GM23338 (cell line): ENCODE measurements around the gene RNASEH2C. TPM values are rescaled to one million over a fixed set of nuclear protein-coding genes. Genes with fewer than 3 reads are reported as not detected.
"Not testable (repeated sequence)": the region's sequence is repeated elsewhere in the genome, so short reads cannot be mapped to it uniquely, and the experiment has no call there.

Experiments
- ATAC-seq: fragments of 200-7000 bp; cut with Tn5 transposase; 3 replicates; pipeline ENCODE4 v1.9.1; 2020
- DNase-seq: peaks from one replicate; pipeline ENCODE4 v3.0.0-alpha.2; 2015; ENCODE audit warnings: low spot score
- H2AFZ ChIP-seq: fragments of 200-600 bp; sonication (generic); 2 replicates; pipeline ENCODE4 v1.8.0; 2016; ENCODE audit warnings: antibody characterized with exemption, mild to moderate bottlenecking, moderate library complexity
- H3F3A ChIP-seq: fragments of 200-600 bp; sonication (generic); replicated peaks from 2 replicates; pipeline ENCODE4 v1.8.0; 2017; ENCODE audit warnings: antibody characterized with exemption, mixed run types, low read depth
- H3K27ac ChIP-seq: fragments of 200-600 bp; sonication (generic); 2 replicates; pipeline ENCODE4 v1.6.1; 2016; ENCODE audit warnings: low read depth
- H3K27me3 ChIP-seq: fragments of 200-600 bp; sonication (generic); 2 replicates; pipeline ENCODE4 v1.8.0; 2016; ENCODE audit warnings: mild to moderate bottlenecking, mixed run types, moderate library complexity; ENCODE audit not compliant: insufficient read depth
- H3K36me3 ChIP-seq: fragments of 200-600 bp; sonication (generic); 2 replicates; pipeline ENCODE4 v1.8.0; 2016; ENCODE audit warnings: mild to moderate bottlenecking; ENCODE audit not compliant: insufficient read depth
- H3K4me1 ChIP-seq: fragments of 200-600 bp; sonication (generic); 2 replicates; pipeline ENCODE4 v1.8.0; 2016; ENCODE audit warnings: mild to moderate bottlenecking, moderate library complexity; ENCODE audit not compliant: insufficient read depth
- H3K4me2 ChIP-seq: fragments of 200-600 bp; sonication (generic); 2 replicates; pipeline ENCODE4 v1.7.1; 2017; ENCODE audit warnings: mixed run types
- H3K4me3 ChIP-seq: fragments of 200-600 bp; sonication (generic); 2 replicates; pipeline ENCODE4 v1.6.1; 2016; ENCODE audit warnings: mixed run types
- H3K79me2 ChIP-seq: fragments of 200-600 bp; sonication (generic); replicated peaks from 2 replicates; pipeline ENCODE4 v1.8.0; 2017; ENCODE audit warnings: mild to moderate bottlenecking; ENCODE audit not compliant: insufficient read depth
- H3K9me2 ChIP-seq: fragments of 200-600 bp; sonication (generic); 2 replicates; pipeline ENCODE4 v1.8.0; 2017; ENCODE audit not compliant: insufficient read depth
- H4K20me1 ChIP-seq: fragments of 200-600 bp; sonication (generic); replicated peaks from 2 replicates; pipeline ENCODE4 v1.8.0; 2017; ENCODE audit warnings: mild to moderate bottlenecking; ENCODE audit not compliant: insufficient read depth
- H3K27ac Mint-ChIP-seq: 2 replicates; pipeline ENCODE4 v1.8.0; 2020; ENCODE audit warnings: inconsistent platforms, mild to moderate bottlenecking, moderate library complexity, mixed read lengths
- H3K27me3 Mint-ChIP-seq: 3 replicates; pipeline ENCODE4 v1.8.0; 2022; ENCODE audit warnings: low read depth, mild to moderate bottlenecking, moderate library complexity, mixed read lengths, inconsistent platforms; ENCODE audit not compliant: insufficient read depth, poor library complexity
- H3K36me3 Mint-ChIP-seq: 3 replicates; pipeline ENCODE4 v1.8.0; 2021; ENCODE audit warnings: low read depth, mild to moderate bottlenecking, inconsistent platforms, moderate library complexity, mixed read lengths
- H3K4me1 Mint-ChIP-seq: 3 replicates; pipeline ENCODE4 v1.8.0; 2020; ENCODE audit warnings: mild to moderate bottlenecking, inconsistent platforms, mixed read lengths
- H3K4me3 Mint-ChIP-seq: 3 replicates; pipeline ENCODE4 v1.8.0; 2021; ENCODE audit warnings: moderate library complexity, mild to moderate bottlenecking, inconsistent platforms, mixed read lengths
- H3K9me3 Mint-ChIP-seq: 3 replicates; pipeline ENCODE4 v1.8.0; 2020; ENCODE audit warnings: moderate library complexity, mild to moderate bottlenecking, inconsistent platforms, mixed read lengths
- CREB1 ChIP-seq: fragments of 250-450 bp; sonication (Bioruptor Pico); IDR thresholded peaks from 2 replicates; pipeline ENCODE4 v1.5.0; 2020; ENCODE audit warnings: low read depth, mild to moderate bottlenecking, moderate library complexity
- ETS1 ChIP-seq: IDR thresholded peaks from 2 replicates; pipeline ENCODE4 v1.6.1; 2016; ENCODE audit warnings: antibody characterized with exemption
- EZH2phosphoT487 ChIP-seq: fragments of 200-600 bp; sonication (generic); IDR thresholded peaks from one replicate; pipeline ENCODE4 v1.8.1; 2018; ENCODE audit warnings: antibody characterized with exemption; ENCODE audit not compliant: unreplicated experiment
- POLR2AphosphoS5 ChIP-seq: IDR thresholded peaks from 2 replicates; pipeline ENCODE4 v1.6.1; 2016; ENCODE audit warnings: antibody characterized with exemption, low read depth
- REST ChIP-seq: IDR thresholded peaks from one replicate; pipeline ENCODE4 v1.6.1; 2018; ENCODE audit warnings: antibody characterized with exemption; ENCODE audit not compliant: unreplicated experiment
- STAT1 ChIP-seq: IDR thresholded peaks from one replicate; pipeline ENCODE4 v1.6.1; 2016; ENCODE audit warnings: antibody characterized with exemption; ENCODE audit not compliant: unreplicated experiment
- long read RNA-seq: library from polyadenylated mRNA; unstranded; transcript quantifications from one replicate; pipeline ENCODE4 v2.0.0, GENCODE V29; 2020; ENCODE audit not compliant: unreplicated experiment
- polyA plus RNA-seq: library from polyadenylated mRNA; unstranded; fragments of >200 nt; fragmentation: Nextera tagmentation; extraction: Ambion mirVana; gene quantifications from 2 replicates; pipeline ENCODE4 v1.2.1, GENCODE V29; 2016
- total RNA-seq: library from RNA; depleted of rRNA; stranded (reverse); fragments of >200 nt; shearing (Covaris generic); gene quantifications from 2 replicates; pipeline ENCODE4 v1.2.3, GENCODE V29; 2014; rRNA removed

RNASEH2C gene
- 37.8 and 70.8 TPM in 2 replicates for total RNA-seq
- polyA plus RNA-seq = 73.2 and 74.8 TPM in 2 replicates
- long read RNA-seq, transcript RNASEH2C-201 (4 exons, 2,794 nt) = major isoform, 30 of 39 reads
- long read RNA-seq, transcript RNASEH2C-203 (3 exons, 2,798 nt) = minor isoform, 8 of 39 reads
- long read RNA-seq, partial matches to known transcripts = 0 of 39 reads
- long read RNA-seq, other reads (novel, unspliced or antisense) = 1 of 39 reads

- H3K9me2 ChIP-seq = no peaks in the 10 kb centered on the region
- Mint-ChIP-seq H3K4me3 (peak within 1 kb of the TSS; percentile 97), H3K9me3 (no peaks in the 10 kb centered on the region), H3K4me1 (peaks cover 10% of the 10 kb centered on the region), H3K27me3 (peaks cover 9% of the 10 kb centered on the region), H3K36me3 (peaks cover 41% of the 10 kb centered on the region), H3K27ac (peak within 1 kb of the TSS; percentile 91)
- 0 out of 2 replicates have a peak within 1 kb of the TSS, but pooled peaks have one; percentile 69 for H3K27ac ChIP-seq
- no peaks in the 10 kb centered on the region for H3K27me3 ChIP-seq
- H3K4me2 ChIP-seq = peak within 1 kb of the TSS; percentile 92
- 0 out of 2 replicates have a peak, but pooled peaks cover 2% of the 10 kb centered on the region for H3F3A ChIP-seq
- DNase-seq (peak; percentile 95), ATAC-seq (peak; percentile 94)
- H3K4me3 ChIP-seq = peak within 1 kb of the TSS; percentile 99
- peak; percentile 96 for TF ChIP-seq POLR2AphosphoS5
- TF ChIP-seq ETS1 = peak; percentile 96
- TF ChIP-seq EZH2phosphoT487 = no peak
- TF ChIP-seq REST = no peak
- no peak for TF ChIP-seq STAT1
- peak; percentile 78 for TF ChIP-seq CREB1 (CRISPR knock-in tag)
- peak within 1 kb of the TSS; percentile 86; the same call in 1 of the 2 replicates for H2AFZ ChIP-seq
- 0 out of 2 replicates have a peak, but pooled peaks cover 3% of the 10 kb centered on the region for H4K20me1 ChIP-seq
- H3K79me2 ChIP-seq = no peaks in the 10 kb centered on the region; the same call in 1 of the 2 replicates
- H3K4me1 ChIP-seq = peaks cover 6% of the 10 kb centered on the region; the same call in 1 of the 2 replicates
- H3K36me3 ChIP-seq = peaks cover 11% of the 10 kb centered on the region; the same call in 1 of the 2 replicates
Observed at GRCh38 chr11:65720211-65720934, at the start of gene RNASEH2C. RNASEH2C (minus strand) TSS chr11:65720798; CDS start chr11:65720758, 40 bp downstream.

- not testable (repeated sequence) for DNase-seq, H3K4me3 ChIP-seq, H2AFZ ChIP-seq, ATAC-seq, H3F3A ChIP-seq, H3K36me3 Mint-ChIP-seq, H3K4me2 ChIP-seq, H3K27ac ChIP-seq, H3K36me3 ChIP-seq, H3K27ac Mint-ChIP-seq, H3K9me2 ChIP-seq, H3K4me3 Mint-ChIP-seq, H3K4me1 Mint-ChIP-seq, H3K27me3 ChIP-seq, H3K4me1 ChIP-seq, H3K27me3 Mint-ChIP-seq, H3K79me2 ChIP-seq, H4K20me1 ChIP-seq
- H3K9me3 Mint-ChIP-seq = peaks cover 18% of the 10 kb centered on the region
Observed at GRCh38 chr11:65767806-65768205, 47.2 kb upstream of the RNASEH2C start.
